ENCODE measurements around the gene ATP8B4.
A peak's percentile ranks its signal among the peaks of the same experiment; 100 is the strongest.
"Not testable (repeated sequence)": the region's sequence is repeated elsewhere in the genome, so short reads cannot be mapped to it uniquely, and the experiment has no call there.

Gene ATP8B4

DNA sequence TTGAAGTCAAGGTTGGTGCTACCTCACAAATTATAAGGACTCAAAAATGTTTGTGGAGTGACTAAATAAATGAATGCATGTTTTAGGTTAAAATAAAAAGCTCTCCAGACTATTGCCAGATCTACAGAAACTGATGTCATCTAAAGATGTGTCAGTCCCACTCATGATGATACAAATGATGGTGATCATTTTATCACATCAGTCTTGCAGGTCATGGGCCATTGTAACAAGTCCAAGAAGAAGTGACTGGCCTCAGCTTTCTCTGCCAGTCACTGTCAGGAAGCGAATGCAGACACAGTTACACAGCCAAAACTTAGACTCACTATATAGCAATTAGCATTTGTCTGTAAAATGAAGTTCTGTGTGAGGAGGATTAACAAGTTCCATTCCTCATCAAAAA lies 18.5 kb downstream of the ATP8B4 start:
- H3K27me3 Mint-ChIP-seq, result no peaks in the 10 kb centered on the region
- no peak overlapping the region for H3K27ac Mint-ChIP-seq
- no peaks in the 10 kb centered on the region for H3K36me3 Mint-ChIP-seq
- peaks cover 17% of the 10 kb centered on the region for H3K9me3 Mint-ChIP-seq
- ATAC-seq, result no peak
- no peak overlapping the region for H3K4me3 Mint-ChIP-seq
- H3K4me1 Mint-ChIP-seq, result no peaks in the 10 kb centered on the region

DNA sequence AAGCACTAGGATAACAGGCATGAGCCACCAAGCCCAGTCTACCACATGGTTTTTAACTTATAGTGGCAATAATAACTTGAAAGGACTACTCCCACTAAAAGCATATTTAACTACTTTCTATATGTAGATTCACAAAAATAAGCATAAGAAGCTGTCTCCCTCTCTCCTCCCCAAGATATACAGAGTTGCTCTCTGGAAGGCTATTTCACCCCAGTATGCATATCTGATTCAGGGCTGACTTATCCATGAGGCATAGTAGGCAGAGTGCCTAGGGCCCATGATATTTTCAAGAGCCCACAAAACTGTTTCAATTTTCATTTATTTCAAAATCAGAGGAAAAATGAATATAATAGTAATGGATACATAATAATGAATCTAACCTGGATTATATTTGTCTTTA lies 20.5 kb downstream of the ATP8B4 start:
- Mint-ChIP-seq H3K36me3 (no peaks in the 10 kb centered on the region), H3K27ac (no peak overlapping the region), H3K9me3 (peaks cover 14% of the 10 kb centered on the region), H3K4me3 (no peak overlapping the region), H3K27me3 (no peaks in the 10 kb centered on the region), H3K4me1 (no peaks in the 10 kb centered on the region)
- ATAC-seq, result no peak

DNA sequence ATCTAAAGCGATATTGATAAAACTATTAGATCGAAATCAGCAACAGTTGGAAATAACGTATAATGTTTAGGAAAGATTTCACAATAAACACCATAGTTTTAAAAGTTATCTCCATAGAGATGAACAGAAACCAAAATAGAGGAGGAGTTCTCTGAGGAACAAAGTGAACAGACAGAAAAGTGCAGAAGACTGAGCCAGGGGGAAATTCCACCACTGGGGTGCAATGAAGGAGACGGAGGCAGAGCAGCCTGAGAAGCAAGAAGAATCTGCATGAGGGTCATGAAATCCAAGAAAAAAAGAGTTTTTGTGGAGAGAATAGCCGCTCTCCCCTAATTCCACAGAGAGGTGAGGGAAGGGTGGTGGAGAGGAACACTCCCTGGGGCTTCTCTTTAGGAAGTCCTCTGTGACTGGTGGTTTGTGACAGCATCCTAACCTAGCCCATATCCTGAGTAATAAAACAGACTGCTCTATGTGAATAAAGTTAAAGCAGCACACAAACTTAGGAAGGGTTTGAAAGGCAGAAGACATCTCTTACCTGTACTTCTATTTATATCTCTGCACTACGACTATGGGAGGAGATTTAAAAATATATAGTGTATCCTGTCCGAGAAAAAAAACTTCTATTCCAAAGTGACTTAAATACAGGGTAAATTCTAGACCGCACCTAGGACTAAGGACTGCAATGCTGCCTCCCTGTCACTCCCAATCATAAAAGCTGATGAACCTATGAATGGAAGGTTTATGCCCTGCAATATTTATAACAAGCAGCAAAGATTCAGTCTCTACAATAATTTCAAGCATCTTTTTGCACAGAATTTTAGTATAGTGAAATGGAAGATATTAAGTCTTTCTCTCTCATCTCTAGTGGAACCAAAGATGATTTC lies 22.9 kb downstream of the ATP8B4 start:
- peak; percentile 31 for ATAC-seq
- Mint-ChIP-seq H3K4me3 (no peak overlapping the region), H3K9me3 (peaks cover 3% of the 10 kb centered on the region), H3K27me3 (no peaks in the 10 kb centered on the region), H3K4me1 (no peaks in the 10 kb centered on the region), H3K27ac (no peak overlapping the region), H3K36me3 (no peaks in the 10 kb centered on the region)

DNA sequence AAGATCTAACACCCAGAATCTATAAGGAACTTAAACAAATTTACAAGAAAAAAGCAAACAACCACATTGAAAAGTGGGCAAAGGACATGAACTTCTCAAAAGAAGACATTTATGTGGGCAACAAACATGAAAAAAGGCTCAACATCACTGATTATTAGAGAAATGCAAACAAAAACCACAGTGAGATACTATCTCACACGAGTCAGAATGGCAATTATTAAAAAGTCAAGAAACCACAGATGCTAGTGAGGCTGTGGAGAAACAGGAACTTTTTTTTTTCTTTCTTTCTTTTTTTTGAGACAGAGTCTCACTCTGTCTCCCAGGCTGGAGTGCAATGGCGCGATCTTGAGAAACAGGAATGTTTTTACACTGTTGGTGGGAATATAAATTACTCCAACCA lies 29.6 kb downstream of the ATP8B4 start:
- H3K4me1 Mint-ChIP-seq, ATAC-seq, H3K4me3 Mint-ChIP-seq, H3K9me3 Mint-ChIP-seq, H3K36me3 Mint-ChIP-seq, H3K27me3 Mint-ChIP-seq, H3K27ac Mint-ChIP-seq: not testable (repeated sequence)

DNA sequence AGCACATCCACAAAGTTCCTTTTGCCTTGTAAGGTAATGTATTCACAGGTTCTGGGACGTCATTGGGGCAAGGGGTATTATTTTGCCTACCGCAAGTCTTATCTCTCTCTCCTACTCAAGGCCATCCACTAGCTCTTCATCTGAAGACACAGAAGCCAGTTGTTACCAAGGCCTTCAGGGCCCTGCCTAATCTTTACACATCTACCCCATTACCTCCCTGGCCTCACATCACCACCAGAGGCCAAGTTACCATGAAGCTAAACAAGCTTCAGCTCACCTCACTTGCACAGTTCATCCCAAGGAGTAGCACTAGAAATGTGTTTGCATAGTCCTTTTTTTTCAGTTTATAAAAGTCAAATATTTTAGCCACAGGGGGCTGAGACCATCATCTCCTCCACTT lies 34.1 kb downstream of the ATP8B4 start:
- Mint-ChIP-seq H3K27me3 (no peaks in the 10 kb centered on the region), H3K9me3 (peaks cover 5% of the 10 kb centered on the region), H3K4me3 (no peak overlapping the region), H3K36me3 (no peaks in the 10 kb centered on the region), H3K4me1 (no peaks in the 10 kb centered on the region), H3K27ac (no peak overlapping the region)
- ATAC-seq, result no peak

DNA sequence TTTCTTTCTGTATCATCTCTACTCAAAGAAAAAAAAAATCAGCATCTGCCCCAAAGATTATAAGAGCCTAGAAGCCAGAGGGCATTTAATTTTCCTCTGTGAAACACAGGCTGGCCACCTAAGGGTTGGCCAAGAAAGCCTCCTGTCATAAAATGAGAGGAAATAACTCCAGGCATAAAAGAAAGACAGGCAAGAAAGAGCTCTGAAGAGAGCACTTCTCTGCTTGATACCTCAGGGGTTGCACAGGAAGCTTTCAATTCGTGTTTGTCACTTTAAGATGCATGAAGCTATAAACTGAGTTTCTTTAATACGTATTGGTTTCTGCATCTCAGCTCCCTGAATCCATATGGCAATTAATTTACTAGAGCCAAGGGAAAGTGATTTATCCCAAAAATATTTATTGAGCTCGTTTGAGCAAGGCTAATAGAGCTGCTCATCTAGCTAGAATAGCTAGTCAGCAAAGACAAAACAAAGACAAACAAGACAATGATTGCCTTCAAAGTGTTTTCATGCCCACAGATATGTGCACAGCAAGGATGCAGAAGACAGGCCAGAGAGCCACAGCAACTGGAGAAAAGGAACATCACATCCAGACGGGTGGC lies 35.5 kb downstream of the ATP8B4 start:
- Mint-ChIP-seq H3K27ac (no peak overlapping the region), H3K4me1 (no peaks in the 10 kb centered on the region), H3K9me3 (peaks cover 2% of the 10 kb centered on the region), H3K27me3 (no peaks in the 10 kb centered on the region), H3K4me3 (no peak overlapping the region), H3K36me3 (no peaks in the 10 kb centered on the region)
- no peak for ATAC-seq

DNA sequence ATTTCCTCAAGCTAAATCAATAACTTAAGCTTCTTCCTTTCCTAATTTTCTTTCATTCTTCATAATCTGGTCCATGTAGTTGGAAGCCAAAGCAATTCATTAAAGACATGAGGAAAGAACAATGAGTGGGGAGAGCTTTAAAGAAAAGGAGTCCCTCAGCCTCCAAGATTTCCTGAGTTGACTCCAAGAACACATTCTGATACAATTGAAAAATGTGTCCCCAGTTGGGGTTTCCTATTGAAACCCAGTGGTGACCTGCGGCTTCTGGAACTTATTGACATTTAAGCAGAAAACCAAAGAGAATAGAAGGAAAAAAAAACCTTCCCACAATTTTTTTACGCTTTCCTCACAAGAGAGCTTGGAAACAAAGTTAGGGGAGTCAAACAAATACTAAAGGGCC lies 37.0 kb downstream of the ATP8B4 start:
- Mint-ChIP-seq H3K27me3 (no peaks in the 10 kb centered on the region), H3K36me3 (no peaks in the 10 kb centered on the region), H3K4me1 (no peaks in the 10 kb centered on the region), H3K4me3 (no peak overlapping the region), H3K9me3 (no peaks in the 10 kb centered on the region), H3K27ac (no peak overlapping the region)
- no peak for ATAC-seq

DNA sequence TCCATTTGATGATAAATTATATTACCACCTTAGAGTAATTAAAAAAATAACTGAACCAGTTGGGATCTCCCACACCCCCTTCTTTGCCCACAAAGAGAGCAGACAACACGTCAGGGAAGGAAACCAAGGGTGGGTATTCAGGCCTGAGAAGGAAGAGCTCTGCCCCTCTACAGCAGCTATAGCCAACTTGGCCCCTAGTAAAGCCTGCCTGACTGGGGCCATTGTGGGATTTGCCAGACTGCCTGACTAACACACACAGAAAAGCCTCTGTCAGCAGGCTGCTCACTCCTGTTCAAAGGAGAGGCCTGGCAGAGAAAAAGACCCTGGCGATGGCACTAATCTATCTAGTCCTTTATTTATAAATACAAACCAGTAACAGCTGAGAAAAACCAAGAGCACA lies 41.4 kb downstream of the ATP8B4 start:
- ATAC-seq, result no peak
- Mint-ChIP-seq H3K27ac (no peak overlapping the region), H3K36me3 (no peaks in the 10 kb centered on the region), H3K4me1 (no peaks in the 10 kb centered on the region), H3K27me3 (peaks cover 9% of the 10 kb centered on the region), H3K9me3 (no peaks in the 10 kb centered on the region), H3K4me3 (no peak overlapping the region)

DNA sequence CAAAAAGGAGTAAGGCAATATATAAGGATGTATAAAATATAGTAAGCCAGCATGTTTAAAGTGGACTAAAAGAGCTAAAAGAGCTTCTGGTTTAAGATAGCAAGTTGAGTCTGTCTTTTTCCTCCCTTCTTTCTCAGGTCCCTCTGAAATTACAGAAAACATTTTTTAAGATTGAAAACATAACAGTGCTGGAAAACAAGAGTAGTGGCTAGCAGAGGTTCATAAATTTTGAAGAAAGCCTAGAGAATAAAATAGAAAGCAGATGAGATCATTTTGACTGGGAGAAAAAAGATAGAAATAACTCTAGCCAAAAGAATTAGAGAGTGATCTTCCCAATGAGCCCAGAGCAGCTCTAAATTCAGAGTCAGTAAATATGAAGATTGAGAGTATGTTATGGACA lies 41.9 kb downstream of the ATP8B4 start:
- H3K27me3 Mint-ChIP-seq, result peaks cover 9% of the 10 kb centered on the region
- no peaks in the 10 kb centered on the region for H3K4me1 Mint-ChIP-seq
- H3K4me3 Mint-ChIP-seq, result no peak overlapping the region
- no peak for ATAC-seq
- no peaks in the 10 kb centered on the region for H3K9me3 Mint-ChIP-seq
- H3K36me3 Mint-ChIP-seq, result no peaks in the 10 kb centered on the region
- no peak overlapping the region for H3K27ac Mint-ChIP-seq

DNA sequence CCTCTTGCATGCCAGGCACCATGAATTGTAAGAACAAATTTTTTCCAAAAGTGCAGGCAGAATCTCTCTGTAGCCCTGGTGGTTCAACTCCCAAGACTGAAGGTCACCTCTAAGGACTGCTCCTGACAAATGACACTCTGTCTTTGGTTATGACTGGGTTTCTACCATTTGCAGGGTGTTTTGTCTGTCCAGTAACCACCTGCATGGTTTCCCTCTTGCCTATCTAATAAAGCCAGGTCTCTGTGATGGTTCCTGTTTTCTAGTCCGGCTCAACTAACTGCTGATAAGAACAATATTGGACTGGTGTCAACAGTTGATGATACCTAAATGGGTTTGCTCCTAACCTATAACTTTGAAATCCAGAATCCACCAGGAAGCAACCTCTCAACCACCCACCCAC lies 43.7 kb downstream of the ATP8B4 start:
- Mint-ChIP-seq H3K4me3 (no peak overlapping the region), H3K36me3 (no peaks in the 10 kb centered on the region)

DNA sequence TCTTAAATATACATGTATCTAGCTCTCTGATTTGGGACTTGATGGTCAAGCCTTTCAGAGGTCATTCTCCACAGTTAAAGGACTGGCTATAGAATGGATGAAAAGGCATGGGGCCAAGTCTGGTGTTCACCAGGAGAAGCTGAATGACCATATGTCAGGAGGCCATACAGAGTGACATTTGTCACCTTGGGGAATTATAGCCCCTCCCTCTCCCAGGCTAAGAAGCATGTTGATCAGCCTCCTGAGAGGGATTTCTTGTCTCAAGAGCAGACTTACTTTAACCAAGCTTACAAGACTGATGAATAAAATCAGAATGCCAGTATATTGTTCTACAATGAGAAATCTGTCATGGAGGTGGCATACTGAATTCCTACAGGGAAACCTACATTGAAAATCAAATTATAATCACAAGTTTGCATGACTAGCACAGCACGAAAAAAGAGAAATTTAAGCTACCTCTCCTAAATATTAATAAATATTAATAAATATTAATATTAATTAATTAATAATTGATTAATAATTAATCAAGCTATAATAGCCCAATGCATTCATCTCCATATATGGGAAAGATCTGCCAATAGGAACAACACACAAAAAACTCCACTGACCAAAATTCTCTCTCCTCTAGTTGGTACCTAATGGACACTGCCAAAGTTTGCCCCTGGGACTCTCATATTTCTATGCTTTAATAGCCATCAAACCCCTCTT lies 47.3 kb downstream of the ATP8B4 start:
- no peak overlapping the region for H3K27ac Mint-ChIP-seq
- no peaks in the 10 kb centered on the region for H3K36me3 Mint-ChIP-seq
- no peaks in the 10 kb centered on the region for H3K9me3 Mint-ChIP-seq
- H3K27me3 Mint-ChIP-seq, result peaks cover 9% of the 10 kb centered on the region
- ATAC-seq, result no peak
- no peak overlapping the region for H3K4me3 Mint-ChIP-seq
- peaks cover 4% of the 10 kb centered on the region for H3K4me1 Mint-ChIP-seq

More for the DNA sequence above, 43.7 kb downstream of the ATP8B4 start:
- Mint-ChIP-seq H3K9me3 (no peaks in the 10 kb centered on the region), H3K4me1 (no peaks in the 10 kb centered on the region), H3K27me3 (peaks cover 9% of the 10 kb centered on the region), H3K27ac (no peak overlapping the region)
- ATAC-seq, result no peak

DNA sequence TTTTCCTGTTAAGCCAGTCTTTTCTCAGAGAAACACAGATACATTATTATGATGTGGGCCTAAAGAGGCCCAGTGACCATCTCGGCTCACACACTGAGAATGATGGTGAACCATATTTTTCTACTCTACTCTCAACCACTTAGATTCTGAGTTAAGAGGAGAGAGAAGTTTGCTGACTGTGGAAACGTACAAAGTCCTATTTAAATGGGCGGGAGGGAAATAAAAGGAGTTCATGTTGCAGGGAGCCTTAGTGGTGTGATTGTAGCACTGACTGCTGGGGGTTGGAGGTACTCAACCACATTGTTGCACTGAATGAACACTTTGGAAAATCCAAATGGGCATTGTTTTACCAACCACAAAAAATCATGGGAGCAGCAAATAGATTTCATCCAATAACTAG lies 51.0 kb downstream of the ATP8B4 start:
- Mint-ChIP-seq H3K27ac (no peak overlapping the region), H3K27me3 (no peaks in the 10 kb centered on the region), H3K4me3 (no peak overlapping the region), H3K9me3 (no peaks in the 10 kb centered on the region), H3K36me3 (no peaks in the 10 kb centered on the region), H3K4me1 (peaks cover 6% of the 10 kb centered on the region)
- ATAC-seq, result no peak

DNA sequence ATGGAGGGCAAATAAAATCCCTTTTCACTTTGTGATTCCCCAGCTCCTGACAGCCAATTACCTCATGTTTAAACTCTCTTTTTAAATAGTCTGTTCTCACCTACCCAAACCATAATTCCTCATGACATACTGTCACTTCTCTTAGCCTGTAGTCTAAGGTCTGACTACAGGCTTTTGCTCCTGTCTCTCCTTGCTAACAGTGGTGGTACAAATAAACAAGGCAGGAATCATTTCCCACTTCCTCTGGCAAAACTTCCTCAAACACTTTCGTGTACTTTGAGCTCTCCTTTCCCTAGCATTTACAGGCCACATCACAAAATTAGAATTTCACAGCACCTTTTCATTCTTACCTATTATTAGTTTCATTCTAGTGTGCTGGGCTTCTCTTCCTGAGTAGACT lies 51.8 kb downstream of the ATP8B4 start:
- no peak overlapping the region for H3K4me3 Mint-ChIP-seq
- peaks cover 6% of the 10 kb centered on the region for H3K4me1 Mint-ChIP-seq
- no peak overlapping the region for H3K27ac Mint-ChIP-seq
- ATAC-seq, result no peak
- no peaks in the 10 kb centered on the region for H3K36me3 Mint-ChIP-seq
- no peaks in the 10 kb centered on the region for H3K9me3 Mint-ChIP-seq
- no peaks in the 10 kb centered on the region for H3K27me3 Mint-ChIP-seq

DNA sequence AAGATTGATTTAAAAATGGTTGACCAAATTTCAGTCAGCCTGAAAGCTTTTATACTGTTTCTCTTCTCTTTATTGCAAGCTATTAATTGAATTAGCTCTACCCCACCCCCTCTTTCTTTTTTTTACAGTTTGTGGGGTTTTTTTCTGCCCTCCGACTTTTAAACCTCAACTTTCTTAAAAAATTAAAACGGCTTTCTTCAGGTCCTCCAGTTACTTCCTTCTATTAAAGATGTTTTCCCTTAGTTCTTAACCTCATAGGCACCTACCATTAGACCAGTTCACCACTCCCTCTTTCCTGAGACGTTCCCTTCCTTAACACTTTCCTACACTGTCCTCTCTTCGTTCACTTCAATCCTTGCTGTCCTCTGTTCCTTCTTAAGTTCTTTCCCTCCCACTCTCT lies 52.4 kb downstream of the ATP8B4 start:
- no peaks in the 10 kb centered on the region for H3K9me3 Mint-ChIP-seq
- H3K27ac Mint-ChIP-seq, result no peak overlapping the region
- H3K36me3 Mint-ChIP-seq, result no peaks in the 10 kb centered on the region
- H3K4me1 Mint-ChIP-seq, result peaks cover 6% of the 10 kb centered on the region
- no peak overlapping the region for H3K4me3 Mint-ChIP-seq
- no peak for ATAC-seq
- H3K27me3 Mint-ChIP-seq, result no peaks in the 10 kb centered on the region

DNA sequence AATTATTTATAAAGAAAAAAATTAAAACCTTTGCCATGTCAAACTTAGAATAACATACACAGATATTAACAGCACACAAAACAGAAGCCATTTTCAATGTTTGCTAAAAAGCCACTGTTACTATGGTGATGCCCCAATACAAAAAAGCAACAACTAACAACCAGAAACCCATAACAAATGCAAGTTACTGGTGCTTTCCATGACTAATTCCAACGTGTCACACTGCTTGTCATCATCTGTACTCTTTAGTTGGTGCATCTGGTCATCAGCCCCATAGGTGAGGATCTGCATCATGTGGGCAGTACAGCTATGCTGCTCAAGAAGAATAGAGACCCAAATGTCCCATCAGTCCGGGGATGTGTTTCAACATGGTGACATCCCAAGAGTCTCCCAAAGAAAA lies 52.8 kb downstream of the ATP8B4 start:
- no peak for ATAC-seq
- no peak overlapping the region for H3K27ac Mint-ChIP-seq
- H3K4me3 Mint-ChIP-seq, result no peak overlapping the region
- no peaks in the 10 kb centered on the region for H3K36me3 Mint-ChIP-seq
- H3K27me3 Mint-ChIP-seq, result no peaks in the 10 kb centered on the region
- peaks cover 6% of the 10 kb centered on the region for H3K4me1 Mint-ChIP-seq
- no peaks in the 10 kb centered on the region for H3K9me3 Mint-ChIP-seq

DNA sequence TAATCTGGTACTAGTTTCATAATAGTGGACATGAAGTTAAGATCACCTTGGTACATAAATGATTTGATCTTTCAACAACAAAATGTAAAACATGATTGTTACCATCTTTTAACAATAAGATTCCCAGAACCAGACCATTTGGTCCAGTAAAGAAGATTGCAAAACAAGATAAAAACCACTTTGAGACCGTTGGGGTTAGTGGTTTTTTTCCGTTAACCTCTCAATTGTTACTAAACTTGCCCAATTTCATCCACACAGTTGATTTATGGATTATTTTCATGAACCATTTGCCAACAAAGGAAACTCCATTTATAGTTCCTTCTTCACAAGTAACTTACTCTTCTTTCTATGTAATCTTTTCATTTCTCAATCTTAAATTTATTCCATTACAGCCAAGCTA lies 53.8 kb downstream of the ATP8B4 start:
- Mint-ChIP-seq H3K9me3 (no peaks in the 10 kb centered on the region), H3K4me1 (peaks cover 6% of the 10 kb centered on the region), H3K4me3 (no peak overlapping the region)

More for the DNA sequence above, 53.8 kb downstream of the ATP8B4 start:
- Mint-ChIP-seq H3K27ac (no peak overlapping the region), H3K36me3 (no peaks in the 10 kb centered on the region), H3K27me3 (no peaks in the 10 kb centered on the region)
- ATAC-seq, result no peak

All from stimulated activated memory B cell treated with anti-CD40 and anti-IgM and Interleukin-4, amounts not matched to agents 10 μg/mL and 1 μg/mL and 100 μg/mL, for 72 hours (primary cell).